Anterior cingulate cortex (tissue), 58 donors: ENCODE measurements around the gene ZNF219.

Experiments used
- DNase-seq, 58 donors: peaks; one replicate each; lab custom pipeline; 2025; lab: John Stamatoyannopoulos, UW

Gene ZNF219

GRCh38 chr14:21070610-21071224 is 27.7 kb downstream of the ZNF219 start:
- DNase-seq, result peak in 34 of 58 donors; percentile 23 to 75 (median 52)

GRCh38 chr14:21070083-21070609 is 28.3 kb downstream of the ZNF219 start, which contains the start of gene ARHGEF40:
ARHGEF40 (plus strand) TSS chr14:21070304; CDS start chr14:21070397, 93 bp downstream.
- peak in 52 of 58 donors; percentile 26 to 82 (median 62) for DNase-seq

- peak in 51 of 58 donors; percentile 18 to 77 (median 59) for DNase-seq
Observed at GRCh38 chr14:21069388-21070082, 28.9 kb downstream of the ZNF219 start.

GRCh38 chr14:21068521-21069387 is 29.7 kb downstream of the ZNF219 start:
- peak in 45 of 58 donors; percentile 6 to 56 (median 34) for DNase-seq

GRCh38 chr14:21066882-21067502 is 31.5 kb downstream of the ZNF219 start:
- no peak for DNase-seq

GRCh38 chr14:21063479-21063878 is 35.0 kb downstream of the ZNF219 start:
- DNase-seq, result no peak

- no peak for DNase-seq
Observed at GRCh38 chr14:21061347-21061668, 37.1 kb downstream of the ZNF219 start.

GRCh38 chr14:21060614-21061346 is 37.7 kb downstream of the ZNF219 start:
- no peak for DNase-seq

GRCh38 chr14:21059842-21060613 is 38.4 kb downstream of the ZNF219 start:
- DNase-seq, result peak in 9 of 58 donors; percentile 6 to 36 (median 11)

- no peak for DNase-seq
Observed at GRCh38 chr14:21058903-21059302, 39.6 kb downstream of the ZNF219 start.

GRCh38 chr14:21057803-21058675 is 40.4 kb downstream of the ZNF219 start, which contains the start of gene RNASE8:
RNASE8 (plus strand) TSS chr14:21057822; CDS start chr14:21057893, 71 bp downstream.
- DNase-seq, result no peak

- DNase-seq, result no peak
Observed at GRCh38 chr14:21056520-21057163, 41.8 kb downstream of the ZNF219 start.

- no peak for DNase-seq
Observed at GRCh38 chr14:21055432-21056117, 42.9 kb downstream of the ZNF219 start.

- no peak for DNase-seq
Observed at GRCh38 chr14:21054768-21055145, 43.7 kb downstream of the ZNF219 start.

- no peak for DNase-seq
Observed at GRCh38 chr14:21054123-21054767, 44.2 kb downstream of the ZNF219 start.
